Activated T-cell treated with anti-CD3 and anti-CD28 coated beads for 48 hours (primary cell): ENCODE measurements around the gene MRPL20.
"Not testable (repeated sequence)": the region's sequence is repeated elsewhere in the genome, so short reads cannot be mapped to it uniquely, and the experiment has no call there.

Experiments used
- DNase-seq: peaks from one replicate; pipeline ENCODE4 v3.0.0-alpha.2; 2020; ENCODE audit warnings: low read depth

The MRPL20 gene

GRCh38 chr1:1406821-1407635 is at the start of gene MRPL20:
MRPL20 (minus strand) TSS chr1:1407293; CDS start chr1:1407217, 76 bp downstream.
- peak; percentile 95 for DNase-seq

DNA sequence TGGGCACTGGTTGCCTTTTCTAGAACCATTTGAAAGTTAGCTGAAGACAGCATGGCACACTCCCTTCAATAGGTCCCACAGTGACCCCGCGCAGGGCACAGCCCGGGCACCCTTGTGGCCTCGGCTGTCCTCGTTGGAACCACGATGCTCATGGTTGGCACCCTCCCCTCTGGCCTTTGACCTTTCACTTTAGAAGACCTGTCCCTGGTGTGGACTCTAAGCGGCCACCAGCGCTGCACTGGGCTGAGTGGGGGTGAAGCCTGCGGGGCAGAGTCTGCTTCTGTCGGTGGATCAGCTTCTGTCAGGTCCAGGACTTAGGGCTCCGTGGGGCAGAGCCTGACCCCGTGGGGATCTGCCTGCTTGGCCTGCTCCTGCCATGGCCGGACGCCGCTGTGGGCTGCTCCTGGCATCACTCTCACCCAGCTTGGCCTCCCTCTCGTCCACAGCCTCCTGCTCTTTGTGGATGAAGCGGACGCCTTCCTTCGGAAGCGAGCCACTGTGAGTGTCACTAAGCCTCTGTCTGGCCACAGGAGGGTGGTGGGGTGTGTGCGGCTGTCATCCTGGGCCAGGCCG is 49.7 kb upstream of the MRPL20 start:
- DNase-seq: not testable (repeated sequence)

DNA sequence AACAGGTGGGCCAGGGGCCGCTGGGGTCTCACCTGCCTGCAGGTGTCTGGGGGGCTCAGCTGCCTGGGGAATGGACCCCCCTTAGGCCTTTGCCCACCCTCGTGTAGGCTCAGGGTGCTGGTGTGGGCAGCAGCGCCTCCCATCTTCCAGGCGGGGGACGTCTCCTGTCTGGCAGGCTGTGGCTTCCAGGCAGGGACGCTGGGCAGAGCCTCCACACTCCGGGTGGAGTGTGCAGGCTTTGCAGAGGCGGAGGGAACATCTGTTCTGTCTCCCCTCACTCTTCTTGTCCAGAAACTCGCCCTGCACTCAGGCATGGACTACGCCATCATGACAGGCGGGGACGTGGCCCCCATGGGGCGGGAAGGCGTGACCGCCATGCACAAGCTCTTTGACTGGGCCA is 48.8 kb upstream of the MRPL20 start:
- not testable (repeated sequence) for DNase-seq

DNA sequence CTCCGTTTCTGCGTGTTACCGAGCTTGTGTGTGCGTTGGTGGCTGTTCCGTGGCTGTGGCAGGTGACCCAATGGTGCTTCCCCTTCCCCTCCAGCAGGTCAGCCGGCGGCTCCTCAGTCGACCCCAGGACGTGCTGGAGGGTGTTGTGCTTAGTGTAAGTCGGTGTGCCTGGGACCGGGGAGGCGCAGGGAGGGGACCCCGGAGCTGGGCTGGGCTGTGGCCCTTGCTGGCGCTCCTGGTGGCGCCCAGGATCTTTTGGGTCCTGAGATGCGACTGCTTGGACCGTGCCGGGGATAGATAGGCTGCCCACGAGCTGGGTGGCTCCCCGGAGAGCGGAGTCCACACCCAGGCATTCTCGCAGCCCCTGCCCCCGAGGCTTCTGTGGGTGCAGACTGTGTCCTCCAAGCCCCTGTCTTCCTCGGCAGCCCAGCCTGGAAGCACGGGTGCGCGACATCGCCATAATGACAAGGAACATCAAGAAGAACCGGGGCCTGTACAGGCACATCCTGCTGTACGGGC is 48.3 kb upstream of the MRPL20 start:
- no peak for DNase-seq

- DNase-seq: not testable (repeated sequence)
Observed at GRCh38 chr1:1454286-1455056, 47.4 kb upstream of the MRPL20 start.

DNA sequence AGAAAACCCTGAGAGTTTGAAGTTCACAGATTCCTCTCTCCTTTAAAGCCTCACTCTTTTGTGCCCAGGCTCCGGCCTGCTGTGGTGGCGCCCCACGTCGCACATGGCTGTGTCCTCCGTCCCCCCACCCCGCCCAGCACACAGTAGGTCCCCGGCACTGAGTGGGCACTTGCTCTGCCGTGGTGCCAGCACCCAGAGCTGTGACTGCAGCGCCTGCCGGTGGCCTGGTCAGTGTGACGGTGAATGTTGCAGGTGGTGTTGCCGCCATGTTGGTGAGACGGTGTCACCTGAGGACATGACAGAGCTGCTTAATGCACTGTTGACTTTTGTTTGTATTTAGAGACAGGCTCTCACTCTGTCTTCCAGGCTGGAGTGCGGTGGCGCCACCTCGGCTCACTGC is 45.8 kb upstream of the MRPL20 start:
- no peak for DNase-seq

DNA sequence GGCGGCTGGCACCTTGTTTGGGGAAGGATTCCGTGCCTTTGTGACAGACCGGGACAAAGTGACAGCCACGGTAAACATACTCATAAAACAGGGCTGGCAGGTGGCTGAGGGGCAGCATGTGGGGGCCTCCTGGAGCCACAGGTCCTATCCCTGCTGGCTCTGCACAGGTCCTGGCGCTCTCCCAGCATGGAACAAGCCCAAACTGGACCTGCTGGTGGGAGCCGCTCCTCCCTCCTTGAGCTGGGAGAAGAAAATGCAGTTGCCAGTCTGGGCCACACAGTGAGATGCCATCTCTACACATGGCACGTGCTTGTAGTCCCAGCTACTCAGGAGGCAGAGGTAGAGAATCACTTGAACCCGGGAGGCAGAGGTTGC is 45.3 kb upstream of the MRPL20 start:
- DNase-seq: not testable (repeated sequence)

DNA sequence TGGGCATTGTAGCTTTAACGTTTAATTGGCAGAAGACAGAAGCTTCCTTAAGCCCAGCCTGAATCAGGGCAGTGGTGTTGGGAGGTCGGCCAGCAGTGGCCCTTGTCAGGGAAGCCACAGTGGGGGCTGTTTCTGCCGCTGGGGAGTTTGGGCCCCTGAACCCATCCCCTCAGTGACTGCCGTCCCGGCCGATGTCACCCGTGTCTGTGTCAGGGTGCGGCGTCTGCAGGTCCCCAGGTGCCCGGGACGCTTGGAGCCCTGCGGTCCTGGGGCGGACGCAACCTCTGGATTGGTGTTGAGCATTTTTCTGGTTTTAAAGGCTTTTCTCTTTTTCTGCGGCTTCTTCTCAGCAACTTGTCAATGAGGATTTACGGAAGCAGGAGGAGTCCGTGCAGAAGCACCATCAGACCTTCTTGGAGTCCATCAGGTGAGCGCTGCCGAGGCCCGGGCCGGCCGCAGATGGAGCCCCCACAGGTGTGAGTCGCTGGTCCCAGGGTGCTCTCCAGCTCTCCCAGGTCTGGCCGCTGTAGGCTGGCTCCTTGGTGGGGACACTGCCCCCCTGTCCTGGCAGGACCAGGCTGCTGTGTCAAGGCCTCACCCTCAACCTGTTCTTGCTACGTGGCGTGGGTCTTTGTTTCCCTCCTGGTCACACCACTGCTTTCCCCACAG is 44.7 kb upstream of the MRPL20 start:
- no peak for DNase-seq

DNA sequence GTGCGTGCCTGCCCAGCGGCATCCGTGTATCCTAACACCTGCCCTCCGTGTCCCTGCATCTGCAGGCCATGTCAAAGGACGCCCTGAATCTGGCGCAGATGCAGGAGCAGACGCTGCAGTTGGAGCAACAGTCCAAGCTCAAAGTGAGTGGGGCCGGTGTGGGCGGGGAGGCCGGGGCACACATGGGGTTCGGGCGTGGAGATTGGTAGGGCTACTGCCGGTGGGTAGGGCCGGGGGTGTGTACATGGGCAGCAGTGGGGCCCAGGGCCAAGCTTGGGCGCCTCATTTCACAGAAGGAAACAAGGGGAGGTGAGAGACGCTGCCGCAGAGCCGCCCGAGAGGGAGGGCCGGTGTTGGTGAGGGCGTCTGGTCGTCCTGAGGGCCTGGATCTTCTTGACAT is 43.5 kb upstream of the MRPL20 start:
- not testable (repeated sequence) for DNase-seq

- DNase-seq: no peak
Observed at GRCh38 chr1:1449099-1449739, 42.1 kb upstream of the MRPL20 start, which contains the start of gene ATAD3C. ATAD3C (plus strand) TSS chr1:1449689; CDS start chr1:1450684, 995 bp downstream.

GRCh38 chr1:1446631-1447030 is 39.5 kb upstream of the MRPL20 start:
- not testable (repeated sequence) for DNase-seq

- DNase-seq: no peak
Observed at GRCh38 chr1:1442069-1442770, 35.1 kb upstream of the MRPL20 start.

GRCh38 chr1:1441002-1441888 is 34.2 kb upstream of the MRPL20 start:
- peak; percentile 58 for DNase-seq

DNA sequence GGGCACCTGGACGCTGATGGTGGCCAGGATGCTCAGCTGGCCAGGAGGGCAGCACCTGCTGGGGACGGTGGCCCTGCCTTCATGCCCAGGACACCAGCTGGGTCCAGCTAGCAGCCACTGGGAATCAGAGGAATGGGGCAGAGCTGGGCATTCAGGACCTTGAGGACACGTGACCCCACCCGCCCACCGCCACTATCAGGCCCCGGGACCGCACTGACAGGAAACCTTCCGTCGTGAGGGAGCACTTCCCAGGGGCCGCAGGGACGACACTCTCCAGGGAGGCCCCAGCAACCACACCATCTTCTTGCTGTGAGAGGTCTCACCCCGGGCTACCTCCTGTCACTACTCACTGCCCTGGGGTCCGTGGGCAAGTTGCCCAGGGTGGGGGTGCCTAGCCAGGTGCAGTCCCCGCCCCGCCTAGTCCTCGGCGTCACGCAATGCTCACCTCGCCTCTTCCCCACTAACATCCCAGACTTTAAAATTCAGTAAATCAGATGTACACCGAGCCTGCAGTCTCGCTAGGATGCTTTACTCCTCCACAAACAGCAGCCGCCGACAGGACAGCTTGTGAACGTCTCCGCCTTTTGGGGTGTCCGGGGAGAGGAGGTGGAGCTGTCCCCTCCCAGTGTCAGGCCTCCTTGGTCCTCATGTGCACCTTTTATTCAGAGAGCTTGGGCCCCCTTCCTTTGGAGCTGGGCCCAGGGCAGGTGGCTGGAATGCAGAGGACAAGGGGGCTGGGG is 33.3 kb upstream of the MRPL20 start:
- DNase-seq: no peak

GRCh38 chr1:1439546-1440261 is 32.6 kb upstream of the MRPL20 start:
- no peak for DNase-seq

DNA sequence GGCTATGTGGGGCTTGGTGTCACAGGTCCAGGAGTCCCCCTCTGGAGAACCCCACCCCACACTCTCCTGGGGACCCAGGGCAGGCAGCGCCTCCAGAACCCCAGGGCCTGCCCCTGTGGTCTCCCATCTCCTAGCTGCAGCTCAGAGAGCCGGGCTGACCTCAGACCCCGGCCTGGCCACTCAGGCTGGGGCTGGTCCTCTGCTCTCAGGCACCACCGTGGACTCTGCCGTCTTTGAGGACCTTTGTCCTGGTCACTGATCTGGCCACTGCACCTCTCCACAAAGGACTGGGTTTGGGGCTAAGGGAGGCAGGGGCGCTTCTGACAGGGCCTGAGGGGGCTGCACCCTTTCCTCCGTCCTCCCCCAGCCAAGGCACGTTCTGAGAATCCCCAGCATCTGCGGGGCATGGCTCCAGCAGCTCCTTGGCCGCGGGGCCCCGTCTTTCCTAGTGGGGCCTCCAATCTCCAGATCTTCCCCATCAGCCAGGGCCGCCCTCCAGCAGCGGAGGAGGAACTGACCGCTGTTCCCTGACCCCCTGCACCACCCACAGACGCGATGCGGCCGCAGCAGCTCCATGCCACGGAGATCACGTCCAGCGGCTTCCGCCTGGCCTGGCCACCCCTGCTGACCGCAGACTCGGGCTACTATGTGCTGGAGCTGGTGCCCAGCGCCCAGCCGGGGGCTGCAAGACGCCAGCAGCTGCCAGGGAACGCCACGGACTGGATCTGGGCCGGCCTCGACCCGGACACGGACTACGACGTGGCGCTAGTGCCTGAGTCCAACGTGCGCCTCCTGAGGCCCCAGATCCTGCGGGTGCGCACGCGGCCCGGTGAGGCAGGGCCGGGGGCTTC is 31.7 kb upstream of the MRPL20 start:
- DNase-seq: no peak

- DNase-seq: no peak
Observed at GRCh38 chr1:1437904-1438376, 30.8 kb upstream of the MRPL20 start.
